ENCODE results near the gene VAV2. TPM values are rescaled to one million over a fixed set of nuclear protein-coding genes. Genes with fewer than 3 reads are reported as not detected.

The VAV2 gene
- total RNA-seq, 3 donors from 2014 or later (not counting 1 experiment from before 2014, with no cell fraction given), result 3.9 to 5.1 (median 4.8) TPM

DNA sequence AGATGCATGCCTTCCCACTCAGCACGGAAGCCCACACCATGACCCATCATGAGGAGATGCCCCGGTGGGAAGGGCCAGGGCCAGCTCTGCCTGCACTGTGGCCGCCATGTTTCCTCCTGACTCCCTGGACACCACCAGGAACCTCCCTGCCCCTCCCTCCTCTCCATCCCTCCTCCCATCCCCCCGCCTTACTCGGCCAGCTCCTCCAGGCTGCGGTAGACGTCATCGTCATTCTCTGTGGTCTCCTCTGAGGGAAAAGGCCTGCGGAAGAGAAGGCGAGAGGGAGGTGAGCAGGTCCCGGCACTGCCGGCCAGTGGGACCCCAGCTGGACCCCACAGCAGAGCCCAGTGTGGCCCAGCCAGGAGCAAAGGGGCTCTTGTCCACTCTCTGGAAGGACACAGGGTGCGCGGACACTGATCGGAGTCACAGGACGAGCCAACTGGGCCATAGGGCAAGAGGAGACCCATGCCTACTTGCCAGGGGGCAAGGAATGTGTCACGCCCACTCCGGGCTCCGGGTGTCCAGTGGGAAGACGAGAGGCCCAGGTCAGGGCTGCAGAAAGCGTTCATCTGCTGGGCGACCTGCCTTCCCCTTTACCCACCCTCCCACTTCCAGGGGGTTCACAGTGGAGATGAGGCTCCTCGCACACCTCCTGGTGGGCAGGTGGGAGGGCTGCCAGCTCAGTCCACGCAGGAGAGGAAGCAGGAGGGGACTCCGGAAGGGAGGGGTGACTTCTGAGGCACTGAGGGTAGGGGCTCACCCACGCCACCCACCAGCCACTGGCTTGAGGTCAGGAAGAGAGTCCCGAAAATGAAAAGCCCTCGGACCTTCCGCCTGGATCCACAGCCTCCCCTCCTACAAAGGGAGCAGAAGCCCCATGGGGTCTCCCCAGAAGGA is 157.8 kb downstream of the VAV2 start:
- Mint-ChIP-seq H3K27me3 (ENCODE audit: low read depth in 2 of 2) (no peaks in the 10 kb centered on the region), H3K36me3 (no peaks in the 10 kb centered on the region), H3K27ac (no peak overlapping the region), H3K4me1 (no peaks in the 10 kb centered on the region), H3K4me3 (no peak overlapping the region), H3K9me3 (no peaks in the 10 kb centered on the region)
- Histone ChIP-seq H3K4me1 (ENCODE audit: control insufficient read depth, insufficient read depth, low read length) (no peaks in the 10 kb centered on the region), H3K27ac (ENCODE audit: low read length) (no peak overlapping the region), H3K9me3 (ENCODE audit: control insufficient read depth, insufficient read depth, low read length) (no peaks in the 10 kb centered on the region), H3K27me3 (ENCODE audit: control insufficient read depth, insufficient read depth, low read length) (no peaks in the 10 kb centered on the region), H3K4me3 (ENCODE audit: low read length) (no peak overlapping the region), H3K36me3 (ENCODE audit: control insufficient read depth, insufficient read depth, low read length) (no peaks in the 10 kb centered on the region)
- DNase-seq (no peak), ATAC-seq (no peak)
- intact Hi-C loops (cut with micrococcal nuclease), result no loop called here
- 91% methylated on average over 27 of the region's 29 CpGs for WGBS (ENCODE audit: insufficient coverage)
- TF ChIP-seq, protein P1, sequence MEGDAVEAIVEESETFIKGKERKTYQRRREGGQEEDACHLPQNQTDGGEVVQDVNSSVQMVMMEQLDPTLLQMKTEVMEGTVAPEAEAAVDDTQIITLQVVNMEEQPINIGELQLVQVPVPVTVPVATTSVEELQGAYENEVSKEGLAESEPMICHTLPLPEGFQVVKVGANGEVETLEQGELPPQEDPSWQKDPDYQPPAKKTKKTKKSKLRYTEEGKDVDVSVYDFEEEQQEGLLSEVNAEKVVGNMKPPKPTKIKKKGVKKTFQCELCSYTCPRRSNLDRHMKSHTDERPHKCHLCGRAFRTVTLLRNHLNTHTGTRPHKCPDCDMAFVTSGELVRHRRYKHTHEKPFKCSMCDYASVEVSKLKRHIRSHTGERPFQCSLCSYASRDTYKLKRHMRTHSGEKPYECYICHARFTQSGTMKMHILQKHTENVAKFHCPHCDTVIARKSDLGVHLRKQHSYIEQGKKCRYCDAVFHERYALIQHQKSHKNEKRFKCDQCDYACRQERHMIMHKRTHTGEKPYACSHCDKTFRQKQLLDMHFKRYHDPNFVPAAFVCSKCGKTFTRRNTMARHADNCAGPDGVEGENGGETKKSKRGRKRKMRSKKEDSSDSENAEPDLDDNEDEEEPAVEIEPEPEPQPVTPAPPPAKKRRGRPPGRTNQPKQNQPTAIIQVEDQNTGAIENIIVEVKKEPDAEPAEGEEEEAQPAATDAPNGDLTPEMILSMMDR (IDR thresholded peaks at IDR 0.05), result no peak

DNA sequence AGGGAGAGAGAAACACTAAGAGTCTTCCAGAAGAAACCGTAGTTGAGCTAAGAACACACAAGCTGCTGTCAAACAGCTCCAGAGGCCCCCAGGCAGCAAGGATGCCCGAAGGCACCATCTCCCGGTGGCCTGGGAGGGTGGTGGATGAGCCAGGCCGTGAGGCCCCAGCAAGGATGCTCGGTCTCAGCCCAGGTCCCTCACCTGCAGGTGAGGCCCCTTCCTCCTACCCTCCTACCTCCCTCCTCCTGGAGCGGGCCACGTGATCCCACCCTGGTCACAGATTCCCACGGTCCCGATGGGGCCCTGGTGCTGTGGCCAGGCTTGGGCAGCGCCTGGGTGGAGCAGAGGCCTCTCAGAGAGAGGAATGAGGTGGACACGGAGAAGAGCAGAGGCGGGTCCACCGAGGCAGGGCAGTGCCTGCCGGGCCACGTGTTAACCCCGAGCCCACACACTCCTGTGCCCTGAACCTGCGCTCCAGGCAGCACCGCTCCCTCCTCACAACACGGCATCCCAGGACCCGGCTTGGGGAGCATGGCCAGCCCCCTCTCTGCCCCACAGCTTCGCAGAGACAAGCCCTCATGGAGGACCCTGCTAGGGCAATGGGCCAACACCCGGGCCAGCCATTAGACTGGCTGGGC is 158.6 kb downstream of the VAV2 start:
- intact Hi-C loops (cut with micrococcal nuclease), result no loop called here
- Histone ChIP-seq H3K9me3 (ENCODE audit: control insufficient read depth, insufficient read depth, low read length) (no peaks in the 10 kb centered on the region), H3K4me1 (ENCODE audit: control insufficient read depth, insufficient read depth, low read length) (no peaks in the 10 kb centered on the region), H3K27me3 (ENCODE audit: control insufficient read depth, insufficient read depth, low read length) (no peaks in the 10 kb centered on the region), H3K36me3 (ENCODE audit: control insufficient read depth, insufficient read depth, low read length) (no peaks in the 10 kb centered on the region), H3K4me3 (ENCODE audit: low read length) (no peak overlapping the region), H3K27ac (ENCODE audit: low read length) (no peak overlapping the region)
- Mint-ChIP-seq H3K27me3 (ENCODE audit: low read depth in 2 of 2) (no peaks in the 10 kb centered on the region), H3K27ac (no peak overlapping the region), H3K36me3 (no peaks in the 10 kb centered on the region), H3K9me3 (no peaks in the 10 kb centered on the region), H3K4me1 (no peaks in the 10 kb centered on the region), H3K4me3 (no peak overlapping the region)
- TF ChIP-seq, protein P1 (IDR thresholded peaks at IDR 0.05), result no peak
- ATAC-seq (no peak), DNase-seq (no peak)
- WGBS (ENCODE audit: insufficient coverage), result 91% methylated on average over 22 of the region's 22 CpGs

DNA sequence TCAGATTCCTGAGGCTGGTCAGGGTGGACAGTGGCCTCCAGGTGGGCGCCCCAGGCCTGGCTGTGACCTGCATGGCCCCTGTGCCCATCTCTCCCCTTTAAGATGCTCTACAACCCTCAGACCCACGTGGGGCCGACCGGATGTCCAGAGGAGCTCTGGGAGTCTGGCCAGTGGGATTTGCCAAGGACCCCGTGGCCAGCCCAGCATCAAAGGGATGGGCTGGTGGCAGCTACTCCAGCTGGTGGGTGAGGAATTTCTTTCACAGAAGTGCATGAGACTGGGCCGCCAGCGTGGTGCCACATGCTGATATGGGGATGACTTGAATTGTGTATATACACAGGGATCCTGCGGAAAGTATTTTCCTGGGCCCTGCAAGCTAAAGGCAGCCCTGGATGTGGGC is 159.2 kb downstream of the VAV2 start:
- ATAC-seq (no peak), DNase-seq (no peak)
- Mint-ChIP-seq H3K27ac (no peak overlapping the region), H3K9me3 (no peaks in the 10 kb centered on the region), H3K27me3 (ENCODE audit: low read depth in 2 of 2) (no peaks in the 10 kb centered on the region), H3K4me1 (no peaks in the 10 kb centered on the region), H3K4me3 (no peak overlapping the region), H3K36me3 (no peaks in the 10 kb centered on the region)
- Histone ChIP-seq H3K27me3 (ENCODE audit: control insufficient read depth, insufficient read depth, low read length) (no peaks in the 10 kb centered on the region), H3K4me1 (ENCODE audit: control insufficient read depth, insufficient read depth, low read length) (no peaks in the 10 kb centered on the region), H3K9me3 (ENCODE audit: control insufficient read depth, insufficient read depth, low read length) (no peaks in the 10 kb centered on the region), H3K27ac (ENCODE audit: low read length) (no peak overlapping the region), H3K36me3 (ENCODE audit: control insufficient read depth, insufficient read depth, low read length) (no peaks in the 10 kb centered on the region), H3K4me3 (ENCODE audit: low read length) (no peak overlapping the region)
- intact Hi-C loops (cut with micrococcal nuclease), result no loop called here
- TF ChIP-seq, protein P1 (IDR thresholded peaks at IDR 0.05), result no peak
- 91% methylated on average over 8 of the region's 8 CpGs for WGBS (ENCODE audit: insufficient coverage)
